Left cardiac atrium (tissue), 4 donors: Measurements from ENCODE around the gene IDH3A. TPM values are rescaled to one million over a fixed set of nuclear protein-coding genes. Genes with fewer than 3 reads are reported as not detected.

ENCODE experiments used
- ATAC-seq, 2 donors: fragments of 200-7000 bp; cut with Tn5 transposase; one replicate each; pipeline ENCODE4 v1.9.1; 2020; ENCODE audit warnings: mild to moderate bottlenecking in 2 of 2, moderate library complexity in 2 of 2
- DNase-seq: peaks from one replicate; pipeline ENCODE4 v3.0.0-alpha.2; 2020
- intact Hi-C, 2 donors: fragments of 100-400 bp; cut with DNase I; formaldehyde crosslinking; loops; one replicate each; pipeline versions ENCODE4 v1.14.1 to v1.15.1; 2022 to 2023
- total RNA-seq, 2 donors: library from RNA; stranded (reverse); fragmentation: NEBNext Ultra II Directional; extraction: Animal tissue kit (Norgen Biotek cat#: 25700); gene quantifications; one replicate each; pipeline ENCODE4 v1.2.1, GENCODE V29; 2021
- donor health status: DM: no; HTN: yes; CAD: no.
- donor health status: DM: no; HTN: yes; CAD: no; lungs with severe emphysema.
- donor health status: DM: yes; HTN: yes; CAD: no.
- donor health status: Dilated cardiomyopathy.

IDH3A gene
- total RNA-seq, 2 donors from 2014 or later, result 353 to 512 TPM

GRCh38 chr15:78155355-78155939 lies 6.3 kb downstream of the IDH3A start:
- intact Hi-C loops, result no loop called here
- DNase-seq (no peak), ATAC-seq (peak in 1 of 2 donors; percentile 41)

GRCh38 chr15:78156653-78157052 lies 7.5 kb downstream of the IDH3A start:
- intact Hi-C loops, result no loop called here
- ATAC-seq (no peak), DNase-seq (no peak)

GRCh38 chr15:78157203-78157602 lies 8.0 kb downstream of the IDH3A start:
- intact Hi-C loops, result no loop called here
- ATAC-seq (no peak), DNase-seq (no peak)

GRCh38 chr15:78159395-78159794 lies 10.2 kb downstream of the IDH3A start:
- intact Hi-C loops, result no loop called here
- ATAC-seq, result peak in 1 of 2 donors; percentile 62
- no peak for DNase-seq

- DNase-seq, result no peak
- ATAC-seq, result no peak
- intact Hi-C loops, result no loop called here
These were observed 12.9 kb downstream of the IDH3A start for GRCh38 chr15:78162038-78162437.

GRCh38 chr15:78164010-78164409 lies 14.8 kb downstream of the IDH3A start:
- intact Hi-C loops, result no loop called here
- DNase-seq, result no peak
- no peak for ATAC-seq

GRCh38 chr15:78167227-78167888 lies 18.2 kb downstream of the IDH3A start:
- ATAC-seq (no peak), DNase-seq (no peak)
- intact Hi-C loops, result no loop called here

GRCh38 chr15:78168608-78169007 lies 19.4 kb downstream of the IDH3A start:
- intact Hi-C loops, result no loop called here
- DNase-seq, result no peak
- ATAC-seq, result no peak

- DNase-seq (no peak), ATAC-seq (peak in 1 of 2 donors; percentile 15)
- intact Hi-C loops, result no loop called here
These were observed 21.9 kb downstream of the IDH3A start for GRCh38 chr15:78170848-78171773.

GRCh38 chr15:78171864-78172472 lies 22.8 kb downstream of the IDH3A start:
- ATAC-seq (no peak), DNase-seq (no peak)
- intact Hi-C loops, result no loop called here

GRCh38 chr15:78174401-78174800 lies 25.2 kb downstream of the IDH3A start:
- ATAC-seq (no peak), DNase-seq (no peak)
- intact Hi-C loops, result no loop called here

- intact Hi-C loops, result loop anchor here in 1 of 2 donors (5.0 kb wide), 1 partner anchor 67 kb away; no protein-coding TSS in a partner anchor
- no peak for DNase-seq
- no peak for ATAC-seq
These were observed 26.2 kb downstream of the IDH3A start for GRCh38 chr15:78175330-78175729.

GRCh38 chr15:78177447-78177873 lies 28.3 kb downstream of the IDH3A start:
- ATAC-seq, result peak; percentile 39 to 70
- intact Hi-C loops, result loop anchor here (1.0 to 5.0 kb wide), 2 partner anchors 64 to 65 kb away; no protein-coding TSS in a partner anchor
- no peak for DNase-seq

- no peak for DNase-seq
- no peak for ATAC-seq
- intact Hi-C loops, result loop anchor here in 1 of 2 donors (5.0 kb wide), 1 partner anchor 64 kb away; no protein-coding TSS in a partner anchor
These were observed 28.9 kb downstream of the IDH3A start for GRCh38 chr15:78178064-78178463.

GRCh38 chr15:78179286-78179840 lies 30.2 kb downstream of the IDH3A start:
- DNase-seq, result no peak
- no peak for ATAC-seq
- intact Hi-C loops, result loop anchor here in 1 of 2 donors (5.0 kb wide), 1 partner anchor 63 kb away; no protein-coding TSS in a partner anchor

GRCh38 chr15:78179906-78180305 lies 30.7 kb downstream of the IDH3A start:
- no peak for DNase-seq
- intact Hi-C loops, result loop anchor here in 1 of 2 donors (5.0 kb wide), 1 partner anchor 62 kb away; no protein-coding TSS in a partner anchor
- no peak for ATAC-seq

GRCh38 chr15:78182336-78182700 lies 33.2 kb downstream of the IDH3A start:
- ATAC-seq (no peak), DNase-seq (no peak)
- intact Hi-C loops, result no loop called here

- intact Hi-C loops, result no loop called here
- ATAC-seq (no peak), DNase-seq (no peak)
These were observed 33.7 kb downstream of the IDH3A start for GRCh38 chr15:78182821-78183220.
